ELR (cell line): ENCODE results near the gene CLDND2.
"Not testable (repeated sequence)": the region's sequence is repeated elsewhere in the genome, so short reads cannot be mapped to it uniquely, and the experiment has no call there.

Experiments
- DNase-seq: peaks from one replicate; pipeline ENCODE4 v3.0.0-alpha.2; 2015; ENCODE audit warnings: low read depth

The CLDND2 gene

GRCh38 chr19:51368366-51369282, at the start of gene CLDND2:
TSS of gene CLDND2 (minus strand) at chr19:51369003. CDS start at chr19:51368577, 426 bp downstream.
- peak; percentile 23 for DNase-seq

GRCh38 chr19:51417810-51418157, 49.0 kb upstream of the CLDND2 start:
- no peak for DNase-seq

DNA sequence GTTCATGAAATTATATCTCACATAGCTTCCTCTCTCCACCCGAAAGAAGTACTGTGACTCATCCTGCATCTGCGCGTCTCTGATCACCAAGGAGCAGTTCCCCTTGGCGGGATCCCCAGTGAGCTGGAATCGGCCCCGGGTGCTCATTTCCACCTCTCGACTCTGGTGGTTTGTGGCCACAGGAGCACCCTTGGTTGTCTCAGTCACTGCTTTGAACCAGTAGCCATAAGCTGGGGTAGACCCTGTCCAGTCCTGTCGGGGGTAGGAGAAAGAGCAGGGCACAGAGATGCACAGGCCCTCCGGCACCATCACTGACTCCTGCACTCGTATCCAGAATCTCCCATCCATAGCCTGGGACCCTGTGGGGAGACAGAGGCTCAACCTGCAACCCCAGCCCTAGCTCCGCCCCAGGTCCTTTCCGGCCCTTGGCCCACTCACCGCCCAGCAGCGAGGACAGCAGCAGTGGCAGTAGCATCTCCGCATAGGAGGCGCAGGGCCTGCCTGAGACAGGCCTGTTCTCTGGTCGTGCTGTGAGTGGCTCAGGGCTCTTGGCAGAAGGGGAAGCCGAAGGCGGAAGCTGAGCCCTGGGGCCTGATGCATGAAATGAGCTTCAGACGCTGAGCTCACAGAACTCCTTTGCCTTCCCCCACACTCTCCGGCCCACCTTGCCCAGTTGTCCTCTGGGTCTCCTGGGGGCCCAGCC, 48.5 kb upstream of the CLDND2 start, which contains the start of gene SIGLEC10:
Gene SIGLEC10 (minus strand): TSS at position 536 of the 703 bp plus-strand sequence. CDS start 61 bp downstream, at position 475.
- DNase-seq, result peak; percentile 36

DNA sequence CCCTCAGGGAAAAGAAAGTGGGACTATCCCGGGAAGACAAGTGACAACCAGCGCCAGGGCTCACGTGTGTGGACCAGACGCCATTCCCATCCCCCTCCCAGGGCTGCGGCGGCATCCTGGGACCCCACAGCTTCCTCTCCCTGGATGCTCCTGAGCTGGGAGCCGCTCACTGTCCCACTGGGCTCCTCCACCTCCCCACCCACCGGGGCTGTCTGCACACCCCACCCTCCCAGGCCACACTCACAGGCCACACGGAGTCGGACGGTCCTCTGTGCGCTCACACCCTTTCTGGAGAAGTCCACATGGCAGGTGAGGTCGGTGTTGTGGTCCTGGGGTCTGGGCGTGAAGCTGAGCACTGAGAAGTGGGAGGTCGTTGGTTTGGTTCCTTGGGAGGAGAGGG, 47.6 kb upstream of the CLDND2 start:
- DNase-seq, result not testable (repeated sequence)

GRCh38 chr19:51415187-51415586, 46.4 kb upstream of the CLDND2 start:
- no peak for DNase-seq

DNA sequence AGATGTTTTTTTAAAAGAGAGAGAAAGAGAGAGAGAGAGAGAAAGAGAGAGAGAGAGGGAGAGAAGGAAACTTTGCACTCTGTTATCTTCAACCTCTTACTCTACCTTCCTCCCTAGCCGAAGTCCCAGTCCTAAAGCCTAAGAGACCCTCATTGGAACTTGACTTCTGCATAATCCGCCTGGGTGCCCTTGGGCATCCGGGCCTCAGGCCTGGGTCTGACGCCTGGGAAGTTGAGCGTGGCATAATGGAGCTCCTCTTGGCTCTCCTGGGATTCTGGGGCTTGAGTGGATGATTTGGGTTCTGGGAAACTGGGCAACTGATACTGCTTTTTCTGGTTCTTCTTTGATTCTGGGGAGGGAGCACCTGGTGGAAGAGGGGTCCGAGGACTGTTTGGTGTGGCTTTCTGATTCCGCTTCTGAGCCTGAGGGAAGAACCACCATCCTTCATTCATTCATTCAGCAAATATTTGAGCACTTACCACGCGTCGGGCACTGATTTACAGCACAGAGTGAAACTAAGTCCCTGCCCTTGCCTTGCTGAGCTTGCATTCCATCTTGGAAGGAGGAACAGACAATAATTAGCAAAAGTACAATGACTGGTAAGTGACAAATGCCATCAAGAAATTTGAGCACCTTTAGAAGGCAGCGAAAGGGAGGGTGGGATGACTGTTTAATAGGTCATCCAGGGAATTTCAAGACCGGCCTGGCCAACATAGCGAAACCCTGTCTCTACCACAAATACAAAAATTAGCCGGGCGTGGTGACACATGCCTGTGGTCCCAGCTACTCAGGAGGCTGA, 42.3 kb upstream of the CLDND2 start:
- no peak for DNase-seq

GRCh38 chr19:51407511-51408131, 38.8 kb upstream of the CLDND2 start:
- peak; percentile 65 for DNase-seq

- no peak for DNase-seq
Observed at GRCh38 chr19:51402117-51402516, 33.3 kb upstream of the CLDND2 start.

DNA sequence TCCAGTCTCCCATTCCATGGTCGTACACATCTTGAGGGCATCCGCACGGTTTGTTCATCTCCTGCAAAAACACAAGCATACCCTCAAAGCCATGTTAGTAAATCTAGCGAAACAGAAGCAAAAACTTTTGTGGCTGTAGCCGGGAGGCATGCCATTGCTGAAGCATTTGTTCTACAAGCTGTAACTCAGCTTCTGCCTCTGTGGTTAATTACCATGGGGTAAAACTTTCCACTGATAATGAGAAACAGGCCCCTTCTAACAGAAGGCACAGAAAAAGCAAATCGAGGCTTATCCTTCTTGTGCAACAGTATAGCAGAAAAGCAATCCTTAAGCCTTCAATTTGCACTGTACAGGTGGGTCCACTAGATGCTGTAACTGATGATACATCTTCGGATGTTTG, 31.1 kb upstream of the CLDND2 start:
- not testable (repeated sequence) for DNase-seq

DNA sequence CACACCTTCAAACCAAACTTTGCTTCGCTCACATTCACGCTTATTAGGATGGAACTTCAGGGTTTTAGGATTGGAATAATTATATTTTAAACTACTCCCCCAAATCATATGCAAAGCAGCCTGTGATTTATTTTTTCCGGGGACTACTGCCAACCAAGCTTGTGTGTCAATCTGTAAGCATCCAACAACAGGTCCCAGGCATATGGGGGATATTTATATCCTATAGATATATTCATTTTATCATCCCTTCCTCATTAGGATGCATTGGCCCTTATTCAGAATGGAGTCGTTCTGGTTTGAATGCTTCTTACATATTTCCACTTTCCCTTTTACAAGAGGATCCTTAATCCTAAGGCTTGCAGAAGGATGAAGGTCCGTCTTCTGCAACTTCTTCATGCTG, 30.4 kb upstream of the CLDND2 start:
- DNase-seq, result no peak

DNA sequence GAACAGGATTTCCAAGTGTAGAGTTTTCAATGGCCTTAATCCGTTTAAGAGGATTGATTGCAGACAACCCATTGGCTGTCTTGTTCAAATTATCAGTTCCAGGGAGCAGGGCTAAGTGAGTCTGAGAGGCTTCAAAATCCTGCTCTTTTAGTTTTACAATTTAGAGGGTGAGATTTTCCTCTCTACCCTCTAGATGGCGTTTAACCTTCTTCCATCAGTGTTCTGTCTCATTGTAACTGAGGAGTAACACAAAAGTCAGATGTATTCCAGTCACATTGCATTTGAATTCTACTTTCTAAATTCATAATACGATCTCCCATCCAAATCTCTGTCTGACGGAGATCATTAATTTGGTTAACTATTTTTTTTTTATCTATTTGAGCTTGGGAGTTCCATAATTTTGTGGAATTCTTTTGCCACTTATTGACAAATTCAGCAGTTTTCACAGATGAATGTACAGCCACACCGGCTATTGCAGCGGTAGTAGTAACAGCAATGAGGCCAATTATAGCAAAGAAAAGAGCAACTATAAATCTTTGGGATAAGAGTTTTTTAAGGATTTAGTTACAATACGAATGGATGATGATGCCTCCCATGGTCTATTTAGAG, 29.4 kb upstream of the CLDND2 start:
- peak; percentile 60 for DNase-seq

- DNase-seq, result not testable (repeated sequence)
Observed at GRCh38 chr19:51397453-51397852, 28.6 kb upstream of the CLDND2 start.

- DNase-seq, result no peak
Observed at GRCh38 chr19:51396175-51396574, 27.4 kb upstream of the CLDND2 start.

DNA sequence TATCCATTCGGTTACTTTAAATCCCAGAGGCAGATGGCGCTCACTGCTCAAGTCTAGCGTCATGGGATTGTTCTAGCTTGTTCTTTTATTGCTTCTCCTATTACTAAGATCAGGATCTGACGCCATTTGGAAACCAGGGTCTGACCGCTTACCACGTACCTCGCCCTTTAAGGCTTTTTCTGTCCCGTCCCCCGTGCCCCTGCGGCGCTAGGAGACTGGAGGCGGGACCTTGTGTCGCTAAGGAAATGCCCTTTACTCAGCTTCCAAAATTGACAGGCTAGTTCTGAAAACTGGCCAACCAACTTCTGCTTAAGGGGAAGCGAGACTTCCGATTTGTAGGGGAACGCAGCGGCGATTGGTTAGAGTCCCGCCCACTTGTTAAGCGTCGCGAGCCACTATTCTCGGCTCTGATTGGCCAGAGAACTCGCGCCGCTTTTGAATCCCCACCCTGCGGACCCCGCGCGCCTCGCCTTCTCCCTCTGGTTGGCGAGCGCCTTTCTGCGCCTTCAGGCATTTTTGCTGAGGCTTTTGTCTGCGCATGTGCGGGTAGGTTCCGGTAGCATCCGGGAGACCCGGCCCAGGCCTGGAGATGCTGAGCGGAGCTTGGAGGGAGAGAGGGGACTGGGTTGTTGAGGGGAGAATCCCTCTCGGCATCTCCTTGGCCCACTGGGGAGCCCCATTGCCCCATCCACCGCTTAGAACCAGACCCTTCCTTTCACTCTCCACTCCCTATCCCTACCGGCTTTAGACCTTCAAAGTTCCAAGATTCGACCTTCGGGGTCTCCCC, 25.4 kb upstream of the CLDND2 start:
- peak; percentile 100 for DNase-seq

GRCh38 chr19:51392701-51393100, 23.9 kb upstream of the CLDND2 start:
- no peak for DNase-seq

GRCh38 chr19:51391073-51391611, 22.3 kb upstream of the CLDND2 start:
- DNase-seq, result no peak

DNA sequence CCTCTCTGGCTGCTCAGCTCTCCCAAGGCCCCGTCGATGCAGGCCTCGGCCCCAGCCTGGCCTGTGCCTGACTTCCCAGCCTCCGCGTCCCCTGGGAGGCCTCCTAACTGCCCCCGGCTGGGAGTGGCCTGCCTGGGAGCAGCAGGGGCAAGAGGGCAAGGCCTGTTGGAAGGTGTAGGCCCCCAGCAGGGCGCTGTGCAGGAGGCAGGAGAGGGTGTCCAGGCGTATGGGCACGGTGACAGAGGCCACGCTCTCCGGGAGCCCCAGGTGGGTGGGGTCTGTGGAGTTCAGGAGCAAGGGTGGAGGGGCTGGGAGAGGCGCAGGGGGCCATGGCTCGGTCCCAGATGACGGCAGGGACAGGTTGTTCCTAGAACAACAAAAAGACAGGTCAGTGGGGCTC, 20.3 kb upstream of the CLDND2 start:
- no peak for DNase-seq

- no peak for DNase-seq
Observed at GRCh38 chr19:51387924-51388389, 19.2 kb upstream of the CLDND2 start, which contains the start of gene LIM2. TSS of gene LIM2 (minus strand) at chr19:51387974. CDS start at chr19:51387443, 531 bp downstream.

GRCh38 chr19:51386882-51387520, 18.2 kb upstream of the CLDND2 start:
- no peak for DNase-seq

GRCh38 chr19:51382004-51382403, 13.2 kb upstream of the CLDND2 start:
- DNase-seq, result no peak
